HepG2 (cell line): ENCODE measurements around the gene RPS5. TPM values are rescaled to one million over a fixed set of nuclear protein-coding genes. Genes with fewer than 3 reads are reported as not detected.

Experiments
- ARHGAP35 ChIP-seq: sonication (generic); formaldehyde crosslinking; IDR thresholded peaks from 2 replicates; pipeline ENCODE4 v1.9.0; 2022; ENCODE audit warnings: mild to moderate bottlenecking, inconsistent platforms, moderate library complexity, missing genetic modification reagents, borderline replicate concordance
- DNMT1 ChIP-seq: sonication (generic); formaldehyde crosslinking; IDR thresholded peaks from 2 replicates; pipeline ENCODE4 v1.5.1; 2020; ENCODE audit warnings: mild to moderate bottlenecking, missing genetic modification reagents
- FOXK1 ChIP-seq: sonication (generic); formaldehyde crosslinking; IDR thresholded peaks from 2 replicates; pipeline ENCODE4 v1.4.0; 2020; ENCODE audit warnings: low read depth, missing genetic modification reagents, borderline replicate concordance
- FOXO1 ChIP-seq: sonication (generic); formaldehyde crosslinking; IDR thresholded peaks from 2 replicates; pipeline ENCODE4 v1.4.0; 2020; ENCODE audit warnings: missing genetic modification reagents
- HNF4G ChIP-seq, 2 experiments: sonication (generic) in 1 of 2; formaldehyde crosslinking in 1 of 2; IDR thresholded peaks; 2 replicates each; pipeline versions ENCODE4 v1.4.0 to v1.6.1; 2011 to 2020; ENCODE audit warnings: borderline replicate concordance in 2 of 2, low read depth in 2 of 2, mild to moderate bottlenecking in 2 of 2, low read length in 1 of 2, missing genetic modification reagents in 1 of 2, moderate library complexity in 1 of 2
- MTA1 ChIP-seq: sonication (generic); formaldehyde crosslinking; IDR thresholded peaks from 2 replicates; pipeline ENCODE4 v1.4.0; 2020; ENCODE audit warnings: missing genetic modification reagents, mild to moderate bottlenecking, borderline replicate concordance
- PAWR ChIP-seq: sonication (generic); formaldehyde crosslinking; IDR thresholded peaks from 2 replicates; pipeline ENCODE4 v1.4.0; 2020; ENCODE audit warnings: missing genetic modification reagents, mild to moderate bottlenecking, borderline replicate concordance
- SOX6 ChIP-seq, 2 experiments: fragments of 450-650 bp in 1 of 2; sonication (generic) in 1 of 2; formaldehyde crosslinking in 1 of 2; IDR thresholded peaks; 2 replicates each; pipeline versions ENCODE4 v1.4.0 to v1.6.1; 2017 to 2020; ENCODE audit warnings: antibody characterized with exemption in 1 of 2, mild to moderate bottlenecking in 1 of 2, missing genetic modification reagents in 1 of 2
- ZFP62 ChIP-seq: sonication (generic); formaldehyde crosslinking; IDR thresholded peaks from 2 replicates; pipeline ENCODE4 v1.4.0; 2020; ENCODE audit warnings: missing genetic modification reagents
- ZNF326 ChIP-seq: sonication (generic); formaldehyde crosslinking; IDR thresholded peaks from 2 replicates; pipeline ENCODE4 v1.4.0; 2020; ENCODE audit warnings: missing genetic modification reagents, borderline replicate concordance
- ZNF713 ChIP-seq: sonication (generic); formaldehyde crosslinking; IDR thresholded peaks from 2 replicates; pipeline ENCODE4 v1.4.0; 2020; ENCODE audit warnings: mild to moderate bottlenecking, missing genetic modification reagents
- polyA plus RNA-seq, 8 experiments: library from polyadenylated mRNA; depleted of rRNA in 3 of 8; stranded (reverse) in 7 of 8; unstranded in 1 of 8; fragments of >200 nt; fragmentation: Illumina TruSeq in 4 of 8; extraction: Trizol in 4 of 8; gene quantifications; 2 replicates each; pipeline versions ENCODE4 v1.2.1 to v1.2.3, GENCODE V29; 2011 to 2016; ENCODE audit warnings: low read depth in 4 of 8, missing spikeins in 1 of 8, mixed read lengths in 1 of 8; ENCODE audit not compliant: insufficient read depth in 1 of 8
- total RNA-seq, 5 experiments: library from RNA; depleted of rRNA; stranded (reverse); fragments of >200 nt; fragmentation: Illumina TruSeq; extraction: Trizol; gene quantifications; 2 replicates each; pipeline ENCODE4 v1.2.3, GENCODE V29; 2016; ENCODE audit warnings: low read depth in 1 of 5
- TF ChIP-seq, protein P1 (sequence below): sonication (generic); formaldehyde crosslinking; IDR thresholded peaks from 2 replicates; pipeline ENCODE4 v1.5.1; 2020; ENCODE audit warnings: mild to moderate bottlenecking, missing genetic modification reagents, borderline replicate concordance
- TF ChIP-seq, protein P2 (sequence below): IDR thresholded peaks from 2 replicates; pipeline ENCODE4 v1.6.1; 2016; ENCODE audit warnings: missing compliant biosample characterization, missing genetic modification reagents, borderline replicate concordance
- TF ChIP-seq, protein P3 (sequence below): sonication (generic); formaldehyde crosslinking; IDR thresholded peaks from 2 replicates; pipeline ENCODE4 v1.4.0; 2020; ENCODE audit warnings: mild to moderate bottlenecking, missing genetic modification reagents
- TF ChIP-seq, protein P4 (sequence below): sonication (generic); formaldehyde crosslinking; IDR thresholded peaks from 2 replicates; pipeline ENCODE4 v1.5.0; 2020; ENCODE audit warnings: missing genetic modification reagents
- TF ChIP-seq, protein P5 (sequence below): sonication (generic); formaldehyde crosslinking; IDR thresholded peaks from 2 replicates; pipeline ENCODE4 v1.4.0; 2020; ENCODE audit warnings: missing genetic modification reagents
- TF ChIP-seq, protein P6 (sequence below): fragments of 450-650 bp; IDR thresholded peaks from 2 replicates; pipeline ENCODE4 v1.6.1; 2017

RPS5 gene
- total and polyA plus RNA-seq, 2 of the 13 experiments (the other 11 are each of a cell fraction or from before 2014, with no cell fraction given) = 1,544 to 4,408 TPM

DNA sequence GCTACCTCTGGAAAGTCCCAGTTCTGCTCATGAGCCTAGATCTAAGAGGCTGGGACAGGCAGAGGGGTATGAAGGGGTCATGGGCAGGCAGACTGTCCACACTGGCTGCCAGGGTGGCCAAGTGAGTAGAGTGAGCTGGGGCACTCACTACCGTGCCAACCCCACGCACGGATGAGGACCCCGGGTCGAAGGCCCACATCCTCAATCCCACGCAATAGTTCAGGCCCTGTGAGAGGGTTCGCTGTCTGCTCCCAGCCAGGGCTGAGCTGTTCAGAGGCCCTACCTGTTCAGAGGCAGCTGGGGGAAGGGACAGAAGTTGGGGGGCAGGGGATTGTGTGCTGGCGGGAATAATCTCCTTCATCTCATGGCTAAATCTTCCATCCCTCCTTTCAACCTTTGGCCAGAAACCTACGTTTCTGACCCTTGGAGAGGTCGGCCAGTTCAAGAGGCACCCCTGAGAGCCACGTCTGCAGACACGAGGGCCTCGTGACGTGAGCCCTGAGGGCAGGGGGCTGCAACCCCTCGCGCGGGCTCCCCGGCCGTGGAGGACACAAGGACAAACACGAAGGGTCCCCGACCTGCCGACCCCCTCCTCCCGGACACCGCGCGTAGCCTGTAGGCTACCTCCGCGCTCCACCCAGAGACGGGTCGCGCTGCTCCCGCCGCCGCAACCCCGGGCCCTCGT, 1.0 kb upstream of the RPS5 start (continued):
- TF ChIP-seq, protein P1, sequence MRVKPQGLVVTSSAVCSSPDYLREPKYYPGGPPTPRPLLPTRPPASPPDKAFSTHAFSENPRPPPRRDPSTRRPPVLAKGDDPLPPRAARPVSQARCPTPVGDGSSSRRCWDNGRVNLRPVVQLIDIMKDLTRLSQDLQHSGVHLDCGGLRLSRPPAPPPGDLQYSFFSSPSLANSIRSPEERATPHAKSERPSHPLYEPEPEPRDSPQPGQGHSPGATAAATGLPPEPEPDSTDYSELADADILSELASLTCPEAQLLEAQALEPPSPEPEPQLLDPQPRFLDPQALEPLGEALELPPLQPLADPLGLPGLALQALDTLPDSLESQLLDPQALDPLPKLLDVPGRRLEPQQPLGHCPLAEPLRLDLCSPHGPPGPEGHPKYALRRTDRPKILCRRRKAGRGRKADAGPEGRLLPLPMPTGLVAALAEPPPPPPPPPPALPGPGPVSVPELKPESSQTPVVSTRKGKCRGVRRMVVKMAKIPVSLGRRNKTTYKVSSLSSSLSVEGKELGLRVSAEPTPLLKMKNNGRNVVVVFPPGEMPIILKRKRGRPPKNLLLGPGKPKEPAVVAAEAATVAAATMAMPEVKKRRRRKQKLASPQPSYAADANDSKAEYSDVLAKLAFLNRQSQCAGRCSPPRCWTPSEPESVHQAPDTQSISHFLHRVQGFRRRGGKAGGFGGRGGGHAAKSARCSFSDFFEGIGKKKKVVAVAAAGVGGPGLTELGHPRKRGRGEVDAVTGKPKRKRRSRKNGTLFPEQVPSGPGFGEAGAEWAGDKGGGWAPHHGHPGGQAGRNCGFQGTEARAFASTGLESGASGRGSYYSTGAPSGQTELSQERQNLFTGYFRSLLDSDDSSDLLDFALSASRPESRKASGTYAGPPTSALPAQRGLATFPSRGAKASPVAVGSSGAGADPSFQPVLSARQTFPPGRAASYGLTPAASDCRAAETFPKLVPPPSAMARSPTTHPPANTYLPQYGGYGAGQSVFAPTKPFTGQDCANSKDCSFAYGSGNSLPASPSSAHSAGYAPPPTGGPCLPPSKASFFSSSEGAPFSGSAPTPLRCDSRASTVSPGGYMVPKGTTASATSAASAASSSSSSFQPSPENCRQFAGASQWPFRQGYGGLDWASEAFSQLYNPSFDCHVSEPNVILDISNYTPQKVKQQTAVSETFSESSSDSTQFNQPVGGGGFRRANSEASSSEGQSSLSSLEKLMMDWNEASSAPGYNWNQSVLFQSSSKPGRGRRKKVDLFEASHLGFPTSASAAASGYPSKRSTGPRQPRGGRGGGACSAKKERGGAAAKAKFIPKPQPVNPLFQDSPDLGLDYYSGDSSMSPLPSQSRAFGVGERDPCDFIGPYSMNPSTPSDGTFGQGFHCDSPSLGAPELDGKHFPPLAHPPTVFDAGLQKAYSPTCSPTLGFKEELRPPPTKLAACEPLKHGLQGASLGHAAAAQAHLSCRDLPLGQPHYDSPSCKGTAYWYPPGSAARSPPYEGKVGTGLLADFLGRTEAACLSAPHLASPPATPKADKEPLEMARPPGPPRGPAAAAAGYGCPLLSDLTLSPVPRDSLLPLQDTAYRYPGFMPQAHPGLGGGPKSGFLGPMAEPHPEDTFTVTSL (CRISPR knock-in tag) = no peak
- no peak for TF ChIP-seq ZNF326 (CRISPR knock-in tag)
- TF ChIP-seq, protein P2, sequence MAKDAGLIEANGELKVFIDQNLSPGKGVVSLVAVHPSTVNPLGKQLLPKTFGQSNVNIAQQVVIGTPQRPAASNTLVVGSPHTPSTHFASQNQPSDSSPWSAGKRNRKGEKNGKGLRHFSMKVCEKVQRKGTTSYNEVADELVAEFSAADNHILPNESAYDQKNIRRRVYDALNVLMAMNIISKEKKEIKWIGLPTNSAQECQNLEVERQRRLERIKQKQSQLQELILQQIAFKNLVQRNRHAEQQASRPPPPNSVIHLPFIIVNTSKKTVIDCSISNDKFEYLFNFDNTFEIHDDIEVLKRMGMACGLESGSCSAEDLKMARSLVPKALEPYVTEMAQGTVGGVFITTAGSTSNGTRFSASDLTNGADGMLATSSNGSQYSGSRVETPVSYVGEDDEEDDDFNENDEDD = no peak
- TF ChIP-seq HNF4G (IDR thresholded peaks at IDR 0.05; ENCODE audit: borderline replicate concordance, low read depth, low read length) = no peak
- no peak for TF ChIP-seq HNF4G (CRISPR knock-in tag; IDR thresholded peaks at IDR 0.05; ENCODE audit: borderline replicate concordance, low read depth)
- no peak for TF ChIP-seq FOXO1
- TF ChIP-seq ZFP62 (CRISPR knock-in tag) = no peak
- TF ChIP-seq, protein P3, sequence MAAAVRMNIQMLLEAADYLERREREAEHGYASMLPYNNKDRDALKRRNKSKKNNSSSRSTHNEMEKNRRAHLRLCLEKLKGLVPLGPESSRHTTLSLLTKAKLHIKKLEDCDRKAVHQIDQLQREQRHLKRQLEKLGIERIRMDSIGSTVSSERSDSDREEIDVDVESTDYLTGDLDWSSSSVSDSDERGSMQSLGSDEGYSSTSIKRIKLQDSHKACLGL (CRISPR knock-in tag) = no peak
- TF ChIP-seq DNMT1 (CRISPR knock-in tag) = no peak
- TF ChIP-seq MTA1 (CRISPR knock-in tag) = peak; percentile 80; the same call in 1 of the 2 replicates
- 0 out of 2 replicates have a peak, but pooled peaks have one; percentile 47 for TF ChIP-seq PAWR (CRISPR knock-in tag)
- TF ChIP-seq, protein P4, sequence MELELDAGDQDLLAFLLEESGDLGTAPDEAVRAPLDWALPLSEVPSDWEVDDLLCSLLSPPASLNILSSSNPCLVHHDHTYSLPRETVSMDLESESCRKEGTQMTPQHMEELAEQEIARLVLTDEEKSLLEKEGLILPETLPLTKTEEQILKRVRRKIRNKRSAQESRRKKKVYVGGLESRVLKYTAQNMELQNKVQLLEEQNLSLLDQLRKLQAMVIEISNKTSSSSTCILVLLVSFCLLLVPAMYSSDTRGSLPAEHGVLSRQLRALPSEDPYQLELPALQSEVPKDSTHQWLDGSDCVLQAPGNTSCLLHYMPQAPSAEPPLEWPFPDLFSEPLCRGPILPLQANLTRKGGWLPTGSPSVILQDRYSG (CRISPR knock-in tag) = no peak
- no peak; the same call in 1 of the 2 replicates for TF ChIP-seq ARHGAP35 (CRISPR knock-in tag)
- TF ChIP-seq, protein P5, sequence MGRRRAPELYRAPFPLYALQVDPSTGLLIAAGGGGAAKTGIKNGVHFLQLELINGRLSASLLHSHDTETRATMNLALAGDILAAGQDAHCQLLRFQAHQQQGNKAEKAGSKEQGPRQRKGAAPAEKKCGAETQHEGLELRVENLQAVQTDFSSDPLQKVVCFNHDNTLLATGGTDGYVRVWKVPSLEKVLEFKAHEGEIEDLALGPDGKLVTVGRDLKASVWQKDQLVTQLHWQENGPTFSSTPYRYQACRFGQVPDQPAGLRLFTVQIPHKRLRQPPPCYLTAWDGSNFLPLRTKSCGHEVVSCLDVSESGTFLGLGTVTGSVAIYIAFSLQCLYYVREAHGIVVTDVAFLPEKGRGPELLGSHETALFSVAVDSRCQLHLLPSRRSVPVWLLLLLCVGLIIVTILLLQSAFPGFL = no peak
- no peak for TF ChIP-seq FOXK1 (CRISPR knock-in tag)
- TF ChIP-seq SOX6 (IDR thresholded peaks at IDR 0.05) = no peak
- TF ChIP-seq SOX6 (CRISPR knock-in tag; IDR thresholded peaks at IDR 0.05) = no peak
- TF ChIP-seq, protein P6, sequence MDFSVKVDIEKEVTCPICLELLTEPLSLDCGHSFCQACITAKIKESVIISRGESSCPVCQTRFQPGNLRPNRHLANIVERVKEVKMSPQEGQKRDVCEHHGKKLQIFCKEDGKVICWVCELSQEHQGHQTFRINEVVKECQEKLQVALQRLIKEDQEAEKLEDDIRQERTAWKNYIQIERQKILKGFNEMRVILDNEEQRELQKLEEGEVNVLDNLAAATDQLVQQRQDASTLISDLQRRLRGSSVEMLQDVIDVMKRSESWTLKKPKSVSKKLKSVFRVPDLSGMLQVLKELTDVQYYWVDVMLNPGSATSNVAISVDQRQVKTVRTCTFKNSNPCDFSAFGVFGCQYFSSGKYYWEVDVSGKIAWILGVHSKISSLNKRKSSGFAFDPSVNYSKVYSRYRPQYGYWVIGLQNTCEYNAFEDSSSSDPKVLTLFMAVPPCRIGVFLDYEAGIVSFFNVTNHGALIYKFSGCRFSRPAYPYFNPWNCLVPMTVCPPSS = no peak
- TF ChIP-seq ZNF713 = no peak
